ENCODE results near the gene MAPK8IP2. TPM values are rescaled to one million over a fixed set of nuclear protein-coding genes. Genes with fewer than 3 reads are reported as not detected.

The MAPK8IP2 gene
- total and polyA plus RNA-seq, 2 of the 13 experiments (the other 11 are each of a cell fraction or from before 2014, with no cell fraction given) = 1.3 to 2.6 TPM

DNA sequence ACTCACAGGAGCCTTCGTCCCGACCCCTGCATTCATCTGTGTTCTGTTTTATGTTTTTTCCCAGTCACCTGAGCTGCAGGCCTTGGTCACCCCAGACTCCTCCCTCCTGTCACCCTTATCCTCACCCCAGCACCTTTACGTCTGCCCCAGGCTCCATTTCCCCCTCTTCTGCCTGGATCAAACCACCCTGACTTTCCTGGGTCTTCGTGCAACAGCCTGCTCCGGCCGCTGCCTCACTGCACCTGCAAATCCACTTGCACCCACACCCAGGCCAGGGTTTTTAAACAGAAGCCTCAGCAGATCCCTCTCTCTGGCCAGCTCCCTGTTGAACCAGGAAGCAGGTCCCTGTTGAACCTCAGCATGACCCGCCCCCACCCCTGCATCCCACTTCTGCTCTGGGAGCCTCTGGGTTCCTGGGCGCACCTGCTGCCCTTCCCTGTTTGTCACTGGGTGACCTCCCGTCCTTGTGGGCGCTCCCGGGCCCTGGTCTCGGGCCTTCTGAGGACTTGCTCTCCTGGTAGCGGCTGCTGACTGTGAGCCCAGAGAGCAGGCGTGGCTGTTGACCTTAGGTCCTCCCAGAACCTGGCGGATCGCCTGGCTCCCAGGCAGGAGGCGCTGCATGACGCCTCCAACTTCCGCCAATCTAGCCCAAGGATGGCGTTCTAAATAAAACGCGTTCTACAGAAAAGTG is 12.8 kb downstream of the MAPK8IP2 start (continued):
- TF ChIP-seq, protein P1, sequence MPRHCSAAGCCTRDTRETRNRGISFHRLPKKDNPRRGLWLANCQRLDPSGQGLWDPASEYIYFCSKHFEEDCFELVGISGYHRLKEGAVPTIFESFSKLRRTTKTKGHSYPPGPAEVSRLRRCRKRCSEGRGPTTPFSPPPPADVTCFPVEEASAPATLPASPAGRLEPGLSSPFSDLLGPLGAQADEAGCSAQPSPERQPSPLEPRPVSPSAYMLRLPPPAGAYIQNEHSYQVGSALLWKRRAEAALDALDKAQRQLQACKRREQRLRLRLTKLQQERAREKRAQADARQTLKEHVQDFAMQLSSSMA (CRISPR knock-in tag; IDR thresholded peaks at IDR 0.05) = no peak
- TF ChIP-seq ELF1 (CRISPR knock-in tag; IDR thresholded peaks at IDR 0.05) (peak; percentile 73), FOXM1 (CRISPR knock-in tag; IDR thresholded peaks at IDR 0.05) (no peak), ZKSCAN1 (IDR thresholded peaks at IDR 0.05; ENCODE audit: low read length) (no peak), ZNF274 (CRISPR knock-in tag; IDR thresholded peaks at IDR 0.05) (no peak; the same call in 1 of the 2 replicates), CHD4 (IDR thresholded peaks at IDR 0.05; ENCODE audit: borderline replicate concordance, low read length) (no peak), ZFYVE20 (CRISPR knock-in tag; IDR thresholded peaks at IDR 0.05; ENCODE audit: borderline replicate concordance, low read depth) (no peak), SP140L (CRISPR knock-in tag; IDR thresholded peaks at IDR 0.05; ENCODE audit: borderline replicate concordance) (no peak), ZNF451 (CRISPR knock-in tag; IDR thresholded peaks at IDR 0.05) (no peak), HMG20B (CRISPR knock-in tag; conservative IDR thresholded peaks at IDR 0.05) (no peak), MTF1 (CRISPR knock-in tag; IDR thresholded peaks at IDR 0.05) (no peak), ZFP90 (CRISPR knock-in tag; IDR thresholded peaks at IDR 0.05; ENCODE audit: borderline replicate concordance) (no peak), ZNF329 (CRISPR knock-in tag; IDR thresholded peaks at IDR 0.05; ENCODE audit: low read depth) (no peak), STAT5B (CRISPR knock-in tag; IDR thresholded peaks at IDR 0.05) (no peak), ZNF569 (CRISPR knock-in tag; IDR thresholded peaks at IDR 0.05; ENCODE audit: borderline replicate concordance) (no peak), CEBPG (CRISPR knock-in tag; IDR thresholded peaks at IDR 0.05) (no peak), ZNF616 (CRISPR knock-in tag; IDR thresholded peaks at IDR 0.05; ENCODE audit: low read depth) (no peak; the same call in 1 of the 2 replicates), NPAS2 (CRISPR knock-in tag; IDR thresholded peaks at IDR 0.05; ENCODE audit: borderline replicate concordance) (no peak), ZNF660 (CRISPR knock-in tag; IDR thresholded peaks at IDR 0.05; ENCODE audit: borderline replicate concordance, low read depth) (no peak), ZNF124 (CRISPR knock-in tag; IDR thresholded peaks at IDR 0.05) (no peak), ZBTB8A (CRISPR knock-in tag; IDR thresholded peaks at IDR 0.05; ENCODE audit: borderline replicate concordance, low read depth) (no peak), FOXP1 (IDR thresholded peaks at IDR 0.05) (no peak), FOXP1 (CRISPR knock-in tag; IDR thresholded peaks at IDR 0.05) (no peak), ZNF775 (CRISPR knock-in tag; IDR thresholded peaks at IDR 0.05; ENCODE audit: borderline replicate concordance) (no peak), ZNF251 (CRISPR knock-in tag; IDR thresholded peaks at IDR 0.05) (no peak), KLF11 (CRISPR knock-in tag; IDR thresholded peaks at IDR 0.05) (no peak)
- TF ChIP-seq, protein P2, sequence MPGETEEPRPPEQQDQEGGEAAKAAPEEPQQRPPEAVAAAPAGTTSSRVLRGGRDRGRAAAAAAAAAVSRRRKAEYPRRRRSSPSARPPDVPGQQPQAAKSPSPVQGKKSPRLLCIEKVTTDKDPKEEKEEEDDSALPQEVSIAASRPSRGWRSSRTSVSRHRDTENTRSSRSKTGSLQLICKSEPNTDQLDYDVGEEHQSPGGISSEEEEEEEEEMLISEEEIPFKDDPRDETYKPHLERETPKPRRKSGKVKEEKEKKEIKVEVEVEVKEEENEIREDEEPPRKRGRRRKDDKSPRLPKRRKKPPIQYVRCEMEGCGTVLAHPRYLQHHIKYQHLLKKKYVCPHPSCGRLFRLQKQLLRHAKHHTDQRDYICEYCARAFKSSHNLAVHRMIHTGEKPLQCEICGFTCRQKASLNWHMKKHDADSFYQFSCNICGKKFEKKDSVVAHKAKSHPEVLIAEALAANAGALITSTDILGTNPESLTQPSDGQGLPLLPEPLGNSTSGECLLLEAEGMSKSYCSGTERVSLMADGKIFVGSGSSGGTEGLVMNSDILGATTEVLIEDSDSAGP (CRISPR knock-in tag; IDR thresholded peaks at IDR 0.05; ENCODE audit: borderline replicate concordance) = peak; percentile 61; the same call in 1 of the 2 replicates
- TF ChIP-seq, protein P3, sequence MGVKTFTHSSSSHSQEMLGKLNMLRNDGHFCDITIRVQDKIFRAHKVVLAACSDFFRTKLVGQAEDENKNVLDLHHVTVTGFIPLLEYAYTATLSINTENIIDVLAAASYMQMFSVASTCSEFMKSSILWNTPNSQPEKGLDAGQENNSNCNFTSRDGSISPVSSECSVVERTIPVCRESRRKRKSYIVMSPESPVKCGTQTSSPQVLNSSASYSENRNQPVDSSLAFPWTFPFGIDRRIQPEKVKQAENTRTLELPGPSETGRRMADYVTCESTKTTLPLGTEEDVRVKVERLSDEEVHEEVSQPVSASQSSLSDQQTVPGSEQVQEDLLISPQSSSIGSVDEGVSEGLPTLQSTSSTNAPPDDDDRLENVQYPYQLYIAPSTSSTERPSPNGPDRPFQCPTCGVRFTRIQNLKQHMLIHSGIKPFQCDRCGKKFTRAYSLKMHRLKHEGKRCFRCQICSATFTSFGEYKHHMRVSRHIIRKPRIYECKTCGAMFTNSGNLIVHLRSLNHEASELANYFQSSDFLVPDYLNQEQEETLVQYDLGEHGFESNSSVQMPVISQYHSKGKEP (CRISPR knock-in tag; IDR thresholded peaks at IDR 0.05) = no peak
